GDM1 (cell line): ENCODE results near the gene USP17L15.
"Not testable (repeated sequence)": the region's sequence is repeated elsewhere in the genome, so short reads cannot be mapped to it uniquely, and the experiment has no call there.

Experiments used
- DNase-seq: peaks from one replicate; lab custom pipeline; 2025; lab: John Stamatoyannopoulos, UW

Gene USP17L15

GRCh38 chr4:9234085-9234484, at the start of gene USP17L15:
Gene USP17L15 (plus strand): TSS chr4:9234385. CDS start chr4:9234385, 0 bp downstream.
- not testable (repeated sequence) for DNase-seq

- not testable (repeated sequence) for DNase-seq
These were observed 23.8 kb upstream of the USP17L15 start, which contains the start of gene USP17L10 for GRCh38 chr4:9210357-9210756. Gene USP17L10 (plus strand): TSS chr4:9210657. CDS start chr4:9210657, 0 bp downstream.

GRCh38 chr4:9214701-9215100, 19.5 kb upstream of the USP17L15 start:
- not testable (repeated sequence) for DNase-seq

- DNase-seq = not testable (repeated sequence)
These were observed 19.1 kb upstream of the USP17L15 start, which contains the start of gene USP17L11 for GRCh38 chr4:9215105-9215504. Gene USP17L11 (plus strand): TSS chr4:9215405. CDS start chr4:9215405, 0 bp downstream.

GRCh38 chr4:9219852-9220251, 14.3 kb upstream of the USP17L15 start, which contains the start of gene USP17L12:
Gene USP17L12 (plus strand): TSS chr4:9220152. CDS start chr4:9220152, 0 bp downstream.
- not testable (repeated sequence) for DNase-seq

- not testable (repeated sequence) for DNase-seq
These were observed 9.6 kb upstream of the USP17L15 start, which contains the start of gene USP17L13 for GRCh38 chr4:9224596-9224995. Gene USP17L13 (plus strand): TSS chr4:9224896. CDS start chr4:9224896, 0 bp downstream.

- not testable (repeated sequence) for DNase-seq
These were observed 3.9 kb upstream of the USP17L15 start for GRCh38 chr4:9230249-9230648.

- DNase-seq = not testable (repeated sequence)
These were observed 4.3 kb downstream of the USP17L15 start for GRCh38 chr4:9238461-9238860.

- not testable (repeated sequence) for DNase-seq
These were observed 9.4 kb downstream of the USP17L15 start, which contains the start of gene USP17L17 for GRCh38 chr4:9243579-9243978. Gene USP17L17 (plus strand): TSS chr4:9243879. CDS start chr4:9243879, 0 bp downstream.

- DNase-seq = not testable (repeated sequence)
These were observed 13.9 kb downstream of the USP17L15 start, which contains the start of gene USP17L18 for GRCh38 chr4:9247953-9248680. Gene USP17L18 (plus strand): TSS chr4:9248630. CDS start chr4:9248630, 0 bp downstream.

- DNase-seq = not testable (repeated sequence)
These were observed 18.9 kb downstream of the USP17L15 start, which contains the start of gene USP17L19 for GRCh38 chr4:9253078-9253477. Gene USP17L19 (plus strand): TSS chr4:9253378. CDS start chr4:9253378, 0 bp downstream.

- DNase-seq = not testable (repeated sequence)
These were observed 23.6 kb downstream of the USP17L15 start, which contains the start of gene USP17L20 for GRCh38 chr4:9257824-9258223. Gene USP17L20 (plus strand): TSS chr4:9258124. CDS start chr4:9258124, 0 bp downstream.

GRCh38 chr4:9262572-9262971, 28.4 kb downstream of the USP17L15 start, which contains the start of gene USP17L21:
Gene USP17L21 (plus strand): TSS chr4:9262872. CDS start chr4:9262872, 0 bp downstream.
- not testable (repeated sequence) for DNase-seq

GRCh38 chr4:9267319-9267718, 33.1 kb downstream of the USP17L15 start, which contains the start of gene USP17L22:
Gene USP17L22 (plus strand): TSS chr4:9267619. CDS start chr4:9267619, 0 bp downstream.
- DNase-seq = not testable (repeated sequence)

- DNase-seq = not testable (repeated sequence)
These were observed 37.5 kb downstream of the USP17L15 start for GRCh38 chr4:9271719-9272118.
